HepG2 (cell line): ENCODE results near the gene PKDREJ. TPM values are rescaled to one million over a fixed set of nuclear protein-coding genes. Genes with fewer than 3 reads are reported as not detected.
A peak's percentile ranks its signal among the peaks of the same experiment; 100 is the strongest.

Experiments used
- ATAC-seq: fragments of 200-7000 bp; cut with Tn5 transposase; 3 replicates; pipeline ENCODE4 v1.9.1; 2020; ENCODE audit warnings: mild to moderate bottlenecking, moderate library complexity
- BruUV-seq: library from RNA; stranded (reverse); fragments of 400-500 nt; replicated peaks from 2 replicates; lab custom pipeline; 2021; lab: Mats Ljungman, UMichigan
- CTCF ChIA-PET: fragments of 300-600 bp; formaldehyde crosslinking; extraction: SDS; loops from one replicate; lab custom pipeline; 2021; ENCODE audit warnings: low total read pairs, inconsistent platforms, low intra/inter-chr PET ratio; lab: Yijun Ruan, JAX
- POLR2A ChIA-PET: fragments of 350-600 bp; sonication (Branson Sonifier 250); formaldehyde crosslinking; loops from one replicate; lab custom pipeline; 2020; ENCODE audit warnings: antibody characterized with exemption, inconsistent platforms; lab: Yijun Ruan, JAX
- DNase-seq: peaks from one replicate; pipeline ENCODE4 v3.0.0-alpha.2; 2015; ENCODE audit warnings: low spot score
- FAIRE-seq: peaks from 3 replicates; lab custom pipeline; 2011; peaks lifted over from hg19 to GRCh38; lab: Jason Lieb, UNC
- H2AFZ ChIP-seq: one replicate; pipeline ENCODE4 v1.6.1; 2011; ENCODE audit warnings: low read length, inconsistent platforms
- H3K27ac ChIP-seq: fragments of 300-600 bp; 3 replicates; pipeline ENCODE4 v1.8.0; 2011; ENCODE audit warnings: mixed run types, mild to moderate bottlenecking, mixed read lengths, low read length, inconsistent platforms; ENCODE audit not compliant: insufficient read depth; ENCODE audit errors: extremely low read length
- H3K27me3 ChIP-seq, 2 experiments: fragments of 200-600 bp in 1 of 2; 2 replicates in 1 of 2; 3 replicates in 1 of 2; pipeline versions ENCODE4 v1.6.0 to v1.8.0; 2011; ENCODE audit warnings: low read length in 2 of 2, mild to moderate bottlenecking in 2 of 2, moderate library complexity in 2 of 2, inconsistent platforms in 1 of 2; ENCODE audit not compliant: insufficient read depth in 2 of 2, control insufficient read depth in 1 of 2
- H3K36me3 ChIP-seq, 2 experiments: fragments of 200-600 bp in 1 of 2; replicated peaks in 1 of 2; 2 replicates in 1 of 2; 3 replicates in 1 of 2; pipeline versions ENCODE4 v1.5.1 to v1.8.0; 2011; ENCODE audit warnings: low read length in 2 of 2, inconsistent platforms in 1 of 2; ENCODE audit not compliant: insufficient read depth in 2 of 2, control insufficient read depth in 1 of 2
- H3K4me1 ChIP-seq: 2 replicates; pipeline ENCODE4 v1.5.1; 2012; ENCODE audit warnings: low read length, inconsistent platforms; ENCODE audit not compliant: insufficient read depth
- H3K4me2 ChIP-seq: 2 replicates; pipeline ENCODE4 v1.6.0; 2011; ENCODE audit warnings: low read depth, low read length, inconsistent platforms
- H3K4me3 ChIP-seq, 3 experiments: fragments of 200-600 bp in 1 of 3; sonication (generic), shearing (Covaris generic) in 1 of 3; replicated peaks in 1 of 3; 2 replicates each; pipeline ENCODE4 v1.5.1; 2011 to 2016; ENCODE audit warnings: low read length in 3 of 3, inconsistent platforms in 2 of 3, low read depth in 2 of 3, mild to moderate bottlenecking in 2 of 3, control low read depth in 1 of 3, mixed read lengths in 1 of 3; ENCODE audit not compliant: insufficient read depth in 1 of 3
- H3K79me2 ChIP-seq: one replicate; pipeline ENCODE4 v1.6.1; 2011; ENCODE audit warnings: low read length, inconsistent platforms; ENCODE audit not compliant: insufficient read depth
- H3K9ac ChIP-seq: 2 replicates; pipeline ENCODE4 v1.6.0; 2011; ENCODE audit warnings: mild to moderate bottlenecking, low read depth, low read length, inconsistent platforms; ENCODE audit not compliant: insufficient read depth
- H3K9me3 ChIP-seq: 2 replicates; pipeline ENCODE4 v1.5.1; 2012; ENCODE audit warnings: mild to moderate bottlenecking, low read length
- H4K20me1 ChIP-seq: 2 replicates; pipeline ENCODE4 v1.6.0; 2011; ENCODE audit warnings: inconsistent platforms, mild to moderate bottlenecking, low read length, moderate library complexity; ENCODE audit not compliant: insufficient read depth
- ATF6 ChIP-seq: sonication (generic); formaldehyde crosslinking; conservative IDR thresholded peaks from 2 replicates; pipeline ENCODE4 v1.4.0; 2020; ENCODE audit warnings: missing genetic modification reagents
- CREM ChIP-seq, 2 experiments: sonication (generic) in 1 of 2; formaldehyde crosslinking in 1 of 2; IDR thresholded peaks; 2 replicates each; pipeline versions ENCODE4 v1.4.0 to v1.6.1; 2016 to 2020; ENCODE audit warnings: antibody characterized with exemption in 1 of 2, mild to moderate bottlenecking in 1 of 2, missing genetic modification reagents in 1 of 2
- POLR2G ChIP-seq: fragments of 200-400 bp; formaldehyde crosslinking; IDR thresholded peaks from 2 replicates; pipeline ENCODE4 v1.6.1; 2018; ENCODE audit warnings: mild to moderate bottlenecking, low read depth, low read length, moderate library complexity
- SSRP1 ChIP-seq: IDR thresholded peaks from 2 replicates; pipeline ENCODE4 v1.6.1; 2016; ENCODE audit warnings: control low read depth
- TRAFD1 ChIP-seq: sonication (generic); formaldehyde crosslinking; IDR thresholded peaks from 2 replicates; pipeline ENCODE4 v1.5.1; 2020; ENCODE audit warnings: missing genetic modification reagents, mild to moderate bottlenecking, borderline replicate concordance
- ZBTB14 ChIP-seq: sonication (generic); formaldehyde crosslinking; IDR thresholded peaks from 2 replicates; pipeline ENCODE4 v1.4.0; 2020; ENCODE audit warnings: missing genetic modification reagents
- ZNF841 ChIP-seq: sonication (generic); formaldehyde crosslinking; IDR thresholded peaks from 2 replicates; pipeline ENCODE4 v1.8.1; 2023; ENCODE audit warnings: missing genetic modification reagents, borderline replicate concordance
- WGBS: methylation state at CpG from one replicate; pipeline ENCODE4 v1.1.6; 2017; ENCODE audit warnings: low lambda C conversion rate; 5-methylcytosine and 5-hydroxymethylcytosine counted together
- in situ Hi-C: cut with HindIII; loops from 2 replicates; pipeline ENCODE4 v1.10.0; 2017; ENCODE audit warnings: low pct_unique_long_range_greater_than_20kb; ENCODE audit not compliant: extremely low pct_ligation_motif_present
- intact Hi-C: fragments of 100-400 bp; cut with micrococcal nuclease; formaldehyde crosslinking; loops from one replicate; pipeline ENCODE4 v1.10.0; 2022; ENCODE audit not compliant: unreplicated experiment
- polyA plus RNA-seq, 8 experiments: library from polyadenylated mRNA; depleted of rRNA in 3 of 8; stranded (reverse) in 7 of 8; unstranded in 1 of 8; fragments of >200 nt; fragmentation: Illumina TruSeq in 4 of 8; extraction: Trizol in 4 of 8; gene quantifications; 2 replicates each; pipeline versions ENCODE4 v1.2.1 to v1.2.3, GENCODE V29; 2011 to 2016; ENCODE audit warnings: low read depth in 4 of 8, missing spikeins in 1 of 8, mixed read lengths in 1 of 8; ENCODE audit not compliant: insufficient read depth in 1 of 8
- total RNA-seq, 5 experiments: library from RNA; depleted of rRNA; stranded (reverse); fragments of >200 nt; fragmentation: Illumina TruSeq; extraction: Trizol; gene quantifications; 2 replicates each; pipeline ENCODE4 v1.2.3, GENCODE V29; 2016; ENCODE audit warnings: low read depth in 1 of 5

The PKDREJ gene
- total and polyA plus RNA-seq, 2 of the 13 experiments (the other 11 are each of a cell fraction or from before 2014, with no cell fraction given) = not detected

DNA sequence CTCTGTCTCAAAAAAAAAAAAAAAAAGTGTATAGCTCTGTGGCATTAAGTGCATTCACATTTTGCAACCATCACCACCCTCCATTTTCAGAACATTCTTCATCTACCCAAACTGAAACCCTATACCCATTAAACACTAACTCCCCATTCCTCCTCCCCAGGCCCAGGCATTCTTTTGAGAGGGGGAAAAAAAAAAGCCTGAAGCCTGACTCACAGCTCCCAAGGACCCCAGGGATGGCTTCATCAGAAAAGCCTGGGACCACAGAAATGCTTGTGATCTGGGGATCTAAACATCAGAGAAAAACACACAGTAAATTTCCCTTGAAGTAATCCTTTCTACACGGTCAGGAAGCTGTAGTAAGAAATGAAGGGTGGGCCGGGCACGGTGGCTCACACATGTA is 22.9 kb upstream of the PKDREJ start:
- Histone ChIP-seq H3K79me2 (no peaks in the 10 kb centered on the region), H3K27ac (no peak overlapping the region), H3K36me3 (peaks cover 51 to 92% of the 10 kb centered on the region in 2 experiments), H3K9ac (no peak overlapping the region), H4K20me1 (no peaks in the 10 kb centered on the region)
- in situ Hi-C loops = no loop called here
- ATAC-seq = no peak
- intact Hi-C loops = no loop called here
- TF ChIP-seq POLR2G = 0 out of 2 replicates have a peak, but pooled peaks have one; percentile 6
- TF ChIP-seq ATF6 (CRISPR knock-in tag) = no peak
- TF ChIP-seq, all 625 proteins: peak for 1
- Histone ChIP-seq H3K4me2 (no peak overlapping the region), H3K27me3 (no peaks in the 10 kb centered on the region), H3K4me3 (no peak overlapping the region), H2AFZ (no peak overlapping the region), H3K4me1 (no peaks in the 10 kb centered on the region), H3K9me3 (no peaks in the 10 kb centered on the region)
- FAIRE-seq (no peak), DNase-seq (no peak)
- TSS peak; percentile 14 for BruUV-seq
- CTCF ChIA-PET = no interaction called here
- WGBS = 98% methylated on average over 3 of the region's 3 CpGs
- POLR2A ChIA-PET = interaction anchor here (0.8 to 4.2 kb wide), 5 partner anchors 10 to 36 kb away, joined by 3 to 33 read pairs (median 4); partner anchors contain the start of genes CDPF1, GTSE1 and TTC38

- no peak for DNase-seq
- 100% methylated on average over 4 of the region's 13 CpGs for WGBS
- Histone ChIP-seq H2AFZ (no peak overlapping the region), H3K4me1 (no peaks in the 10 kb centered on the region), H3K9ac (no peak overlapping the region), H3K4me2 (no peak overlapping the region), H3K79me2 (no peaks in the 10 kb centered on the region), H4K20me1 (0 out of 2 replicates have a peak, but pooled peaks cover 3% of the 10 kb centered on the region), H3K36me3 (peaks cover 63 to 92% of the 10 kb centered on the region in 2 experiments), H3K27ac (no peak overlapping the region), H3K9me3 (no peaks in the 10 kb centered on the region), H3K4me3 (no peak overlapping the region), H3K27me3 (no peaks in the 10 kb centered on the region)
- POLR2A ChIA-PET = interaction anchor here (1.2 kb wide), 1 partner anchor 14 kb away, joined by 4 read pairs; the partner anchor contains the start of gene TTC38
- no TSS peak for BruUV-seq
- CTCF ChIA-PET = no interaction called here
- in situ Hi-C loops = no loop called here
- FAIRE-seq = no peak
- intact Hi-C loops = no loop called here
- ATAC-seq = no peak; the same call in 1 of the 3 replicates
- 0 out of 2 replicates have a peak, but pooled peaks have one; percentile 16 for TF ChIP-seq POLR2G
- TF ChIP-seq ZNF841 = no peak
- TF ChIP-seq SSRP1 (CRISPR knock-in tag) = no peak
- TF ChIP-seq ZBTB14 = no peak
- TF ChIP-seq CREM (IDR thresholded peaks at IDR 0.05) = no peak
- no peak for TF ChIP-seq CREM (CRISPR knock-in tag; IDR thresholded peaks at IDR 0.05)
- no peak for TF ChIP-seq TRAFD1 (CRISPR knock-in tag)
These were observed 18.9 kb upstream of the PKDREJ start for GRCh38 chr22:46281866-46282678.
